Stimulated activated CD8-positive, alpha-beta memory T cell treated with anti-CD3 and anti-CD28 coated beads, Interleukin-12 subunit alpha, Interleukin-12 subunit beta, amount 100 ng/mL, for 1 hour (primary cell): ENCODE results near the gene SEPTIN12.
"Not testable (repeated sequence)": the region's sequence is repeated elsewhere in the genome, so short reads cannot be mapped to it uniquely, and the experiment has no call there.

Source experiments
- DNase-seq: peaks from one replicate; pipeline ENCODE4 v3.0.0-alpha.2; 2020; ENCODE audit warnings: low read depth

SEPTIN12 gene

DNA sequence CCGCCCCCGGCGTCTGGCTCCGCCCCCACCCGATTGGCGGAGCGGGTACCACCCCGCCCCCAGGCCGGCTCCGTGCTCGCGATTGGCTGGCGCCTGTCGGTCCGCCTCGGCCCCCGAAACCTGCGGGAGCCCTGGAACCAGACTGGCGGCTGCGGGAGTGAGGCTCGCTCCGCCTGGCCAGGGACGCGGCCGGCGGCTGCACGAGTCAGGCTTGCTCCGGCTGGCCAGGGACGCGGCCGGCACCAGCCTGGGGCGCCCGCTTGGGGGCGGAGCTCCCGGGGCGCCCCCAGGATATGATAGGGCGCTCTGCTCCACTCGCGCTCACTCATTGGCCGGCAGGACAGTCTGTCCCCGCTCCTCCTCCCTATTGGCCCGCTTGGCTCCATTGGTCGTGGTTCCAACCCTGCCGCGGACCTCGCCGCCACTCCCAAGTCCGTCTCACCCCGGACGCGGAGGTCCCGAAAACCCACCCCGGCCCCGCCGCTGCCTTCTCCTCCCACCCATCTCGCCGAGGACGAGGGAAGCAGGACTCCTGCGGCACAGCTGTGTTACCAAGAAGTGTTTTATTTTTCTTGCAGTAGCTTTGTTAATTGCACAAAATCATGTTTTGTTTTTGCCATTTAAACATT is 14.6 kb upstream of the SEPTIN12 start:
- DNase-seq, result peak; percentile 77

DNA sequence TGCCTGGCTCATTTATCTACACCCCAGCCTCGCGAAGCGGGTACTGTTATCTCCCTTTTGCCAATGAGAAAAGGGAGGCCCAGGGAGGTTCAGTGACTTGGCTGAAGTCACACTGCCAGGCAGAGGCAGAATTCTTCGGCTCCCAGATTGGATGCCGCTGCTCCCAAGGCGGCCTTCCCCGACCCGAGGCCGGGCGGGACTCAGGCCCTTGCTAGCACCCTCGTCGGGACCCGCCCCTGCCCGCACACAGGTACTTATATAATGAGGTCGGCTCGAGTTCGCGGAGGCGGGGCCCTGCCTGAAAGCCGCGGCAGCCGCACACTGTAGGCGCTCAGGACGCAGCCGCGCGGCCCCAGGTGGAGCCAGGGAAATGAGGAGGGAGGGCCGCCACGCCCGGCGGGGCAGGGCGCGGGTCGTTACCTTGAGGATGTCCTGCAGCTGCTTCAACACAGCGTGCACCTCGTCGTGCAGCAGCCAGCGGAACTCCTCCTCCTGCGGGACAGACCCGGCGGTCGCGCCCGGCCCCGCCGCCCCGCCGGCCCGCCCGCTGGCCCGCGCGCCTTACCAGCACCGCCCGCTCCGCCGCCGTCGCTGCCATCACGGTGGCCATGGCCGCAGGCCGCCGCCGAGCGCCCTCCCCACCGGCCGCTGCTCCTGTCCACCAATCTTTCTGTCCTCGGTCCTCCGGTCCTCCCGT is 14.0 kb upstream of the SEPTIN12 start, which contains the start of gene ROGDI:
Gene ROGDI (minus strand): TSS at position 672 of the 697 bp plus-strand sequence. CDS start 62 bp downstream, at position 610.
- peak; percentile 53 for DNase-seq

DNA sequence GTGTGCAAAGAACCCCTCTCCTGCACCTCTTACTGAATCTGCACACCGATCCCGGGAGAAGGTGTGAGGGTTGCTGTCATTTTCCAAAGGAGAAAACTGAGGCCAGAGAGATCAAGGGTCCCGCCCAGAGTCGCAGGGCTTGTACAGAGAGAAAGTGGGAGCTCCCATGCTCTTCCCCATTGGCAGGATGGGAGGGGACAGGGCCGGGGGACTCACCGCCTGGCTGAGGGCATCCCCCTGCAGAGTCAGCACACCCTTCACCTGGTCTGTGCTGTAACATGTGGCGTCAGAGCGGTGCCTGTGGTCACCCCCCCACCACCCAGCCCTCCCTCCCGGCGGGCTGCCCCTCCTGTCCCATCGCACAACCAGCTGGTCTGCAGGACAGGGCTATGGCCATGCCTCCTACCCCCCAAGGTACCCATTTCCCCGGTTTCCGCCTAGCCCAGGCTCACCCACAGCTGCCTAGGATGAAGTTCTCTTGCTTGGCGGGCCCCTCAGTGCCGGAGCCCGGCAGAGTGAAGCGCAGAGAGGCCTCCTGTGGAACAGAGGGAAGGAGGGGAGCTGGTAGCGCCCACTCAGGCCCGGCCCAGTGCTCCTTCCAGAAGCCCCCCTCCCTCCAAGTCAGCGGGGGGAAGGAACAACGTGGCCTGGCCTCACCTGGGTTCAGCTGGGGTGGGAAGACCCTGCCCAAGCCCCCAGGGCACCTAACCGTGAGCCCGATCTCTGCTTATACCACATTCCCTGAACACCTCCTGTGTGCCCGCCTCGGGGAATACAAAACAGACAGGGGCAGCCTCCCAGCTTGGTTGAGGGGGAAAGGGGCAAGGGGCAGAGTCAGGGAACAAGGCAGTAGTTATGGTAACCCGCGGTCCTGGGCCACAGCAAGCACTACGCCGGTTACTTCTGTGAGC is 13.2 kb upstream of the SEPTIN12 start:
- no peak for DNase-seq

DNA sequence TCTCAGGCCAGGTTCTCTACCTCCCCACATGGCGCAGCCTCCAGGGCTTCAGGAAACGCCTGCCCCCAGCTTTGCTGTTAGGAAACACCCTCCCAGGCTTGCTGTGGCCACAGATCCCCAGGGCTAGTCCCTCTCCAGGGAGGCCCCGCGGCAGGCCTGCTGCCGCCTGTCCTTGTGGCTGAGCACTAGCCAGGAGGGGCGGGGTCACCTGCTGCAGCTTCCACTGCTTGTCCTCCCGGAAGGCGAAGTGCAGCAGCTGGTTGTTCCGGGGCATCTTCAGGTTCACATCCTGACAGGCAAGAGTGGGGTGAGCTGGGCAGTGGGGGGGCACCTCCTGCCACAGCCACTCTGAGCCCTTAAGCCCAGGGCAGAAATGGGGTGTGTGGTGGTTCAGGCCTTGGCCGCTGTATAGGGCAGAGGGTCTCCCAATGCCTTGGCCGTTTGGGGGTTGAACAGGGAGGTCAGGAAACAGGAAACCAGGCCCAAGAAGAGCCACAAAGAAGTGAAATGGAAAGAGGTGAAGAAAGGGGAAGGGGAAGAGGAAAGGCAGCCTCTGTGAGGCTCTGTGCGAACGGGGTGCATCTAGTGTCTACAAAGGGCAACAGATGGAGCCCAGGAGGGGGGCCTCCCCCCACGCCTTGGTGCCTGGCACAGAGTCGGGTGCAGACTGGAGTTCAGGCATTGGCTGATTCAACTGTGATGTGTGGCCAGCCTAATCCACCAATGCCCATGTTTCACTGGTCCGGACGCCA is 12.3 kb upstream of the SEPTIN12 start:
- DNase-seq, result no peak

DNA sequence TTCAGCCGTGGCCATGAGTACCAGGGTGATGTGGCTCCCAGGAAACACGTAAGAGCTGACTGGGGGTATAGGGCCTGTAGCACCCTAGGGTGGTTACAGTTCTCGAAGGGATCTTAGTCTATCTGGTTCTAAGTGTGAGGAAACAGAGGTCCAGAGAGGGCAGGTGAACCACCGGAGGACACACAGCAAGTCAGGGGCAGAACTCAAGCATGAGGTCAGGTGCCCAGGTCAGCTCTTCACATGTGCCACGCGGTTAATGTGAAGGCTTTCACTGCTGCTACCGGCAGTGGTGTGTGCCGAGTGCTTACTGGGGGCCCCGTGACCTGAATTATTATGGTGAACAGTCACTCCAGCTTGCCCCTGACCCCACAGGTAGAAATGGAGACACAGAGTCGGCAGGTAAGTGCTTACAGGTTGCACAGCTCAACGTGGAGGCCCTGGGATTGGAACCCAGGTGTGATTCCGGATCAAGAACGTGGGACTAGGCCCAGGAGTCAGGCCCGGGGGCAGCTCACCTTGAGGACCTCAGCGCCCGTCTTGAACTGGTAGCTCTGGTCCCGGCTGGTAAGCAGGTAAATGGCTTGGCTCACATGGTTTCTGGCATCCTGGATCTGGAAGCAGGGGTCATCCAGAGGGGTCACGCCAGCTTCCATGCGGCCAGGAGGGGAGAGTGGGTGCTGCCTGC is 11.2 kb upstream of the SEPTIN12 start:
- DNase-seq, result no peak

DNA sequence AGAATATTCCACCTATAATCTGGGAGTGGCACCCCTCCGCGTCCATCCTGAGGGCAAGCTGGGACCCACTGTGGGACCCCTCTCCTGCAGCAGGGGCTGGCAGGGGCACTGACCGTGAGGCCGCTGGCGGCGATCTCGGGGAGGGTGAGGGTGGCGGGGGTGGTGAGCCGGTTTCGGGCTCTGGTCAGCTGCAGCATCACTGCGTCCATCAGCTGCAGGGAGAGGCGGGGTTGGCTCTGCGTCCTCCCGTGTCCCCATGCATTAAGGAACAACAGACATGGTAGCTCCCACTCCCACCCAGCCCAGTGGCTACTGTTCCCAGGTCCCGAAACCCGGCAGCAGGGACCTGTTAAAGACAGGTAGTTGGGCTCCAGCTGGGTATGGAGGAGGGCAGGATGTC is 10.3 kb upstream of the SEPTIN12 start:
- DNase-seq, result no peak

DNA sequence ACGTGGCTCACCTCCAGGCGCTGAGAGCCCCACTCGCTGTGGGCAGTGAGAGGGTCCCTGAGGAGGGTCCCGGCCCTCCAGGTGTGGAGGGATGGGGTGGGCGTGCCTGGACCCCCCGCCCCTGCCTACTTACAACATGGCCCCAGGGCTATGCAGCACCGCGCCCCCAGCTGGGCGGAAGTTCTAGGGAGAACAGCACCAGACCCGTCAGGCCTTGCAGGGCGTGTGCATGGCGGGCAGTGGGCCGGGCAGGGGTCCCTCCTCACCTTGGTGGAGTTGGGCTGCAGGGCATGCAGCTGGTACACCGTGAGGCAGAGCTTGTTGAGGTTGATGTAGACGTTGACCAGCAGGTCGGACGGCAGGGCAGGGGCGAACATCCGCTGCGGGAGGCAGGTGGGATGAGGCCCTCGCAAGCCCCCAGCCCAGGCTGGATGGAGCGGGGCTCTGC is 9.7 kb upstream of the SEPTIN12 start:
- DNase-seq, result no peak

DNA sequence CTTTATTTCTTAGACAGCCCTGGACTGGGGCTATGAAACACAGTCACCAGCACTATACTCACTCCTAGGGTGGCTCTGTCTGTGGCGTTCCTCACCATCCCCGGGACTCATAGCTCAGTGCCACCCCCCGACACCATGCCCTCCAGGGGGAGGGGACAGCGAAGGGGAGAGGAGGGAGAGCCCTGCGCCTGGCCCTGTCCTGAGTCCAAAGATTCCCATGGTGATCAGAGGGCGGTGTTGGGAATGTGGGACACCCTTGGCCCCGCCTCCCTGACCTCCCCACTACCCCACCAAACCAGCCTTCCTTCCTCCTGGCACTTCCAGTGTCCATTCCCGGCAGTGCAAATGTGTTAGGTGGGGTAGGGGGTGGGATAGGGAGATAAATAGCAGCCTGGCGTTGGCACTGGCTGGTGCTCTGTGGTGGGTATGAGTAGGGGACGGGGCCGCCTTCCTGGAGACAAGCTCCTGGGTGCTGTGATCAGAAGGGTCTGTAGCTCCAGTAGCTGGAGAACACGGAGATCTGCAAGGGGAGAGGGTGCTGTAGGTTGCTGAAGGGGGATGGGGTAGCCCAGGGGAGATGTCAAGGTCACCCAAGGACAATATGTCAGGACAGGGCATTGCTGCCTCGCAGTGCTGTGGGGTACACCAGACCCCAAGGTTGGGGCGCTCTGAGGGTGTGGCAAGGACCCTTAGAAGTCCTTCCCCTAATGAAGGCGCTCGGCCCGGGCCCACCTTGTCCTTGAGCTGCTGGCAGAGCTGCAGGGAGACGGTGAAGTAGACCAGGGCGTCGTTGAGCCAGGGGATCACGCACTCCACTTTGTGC is 9.0 kb upstream of the SEPTIN12 start:
- no peak for DNase-seq

DNA sequence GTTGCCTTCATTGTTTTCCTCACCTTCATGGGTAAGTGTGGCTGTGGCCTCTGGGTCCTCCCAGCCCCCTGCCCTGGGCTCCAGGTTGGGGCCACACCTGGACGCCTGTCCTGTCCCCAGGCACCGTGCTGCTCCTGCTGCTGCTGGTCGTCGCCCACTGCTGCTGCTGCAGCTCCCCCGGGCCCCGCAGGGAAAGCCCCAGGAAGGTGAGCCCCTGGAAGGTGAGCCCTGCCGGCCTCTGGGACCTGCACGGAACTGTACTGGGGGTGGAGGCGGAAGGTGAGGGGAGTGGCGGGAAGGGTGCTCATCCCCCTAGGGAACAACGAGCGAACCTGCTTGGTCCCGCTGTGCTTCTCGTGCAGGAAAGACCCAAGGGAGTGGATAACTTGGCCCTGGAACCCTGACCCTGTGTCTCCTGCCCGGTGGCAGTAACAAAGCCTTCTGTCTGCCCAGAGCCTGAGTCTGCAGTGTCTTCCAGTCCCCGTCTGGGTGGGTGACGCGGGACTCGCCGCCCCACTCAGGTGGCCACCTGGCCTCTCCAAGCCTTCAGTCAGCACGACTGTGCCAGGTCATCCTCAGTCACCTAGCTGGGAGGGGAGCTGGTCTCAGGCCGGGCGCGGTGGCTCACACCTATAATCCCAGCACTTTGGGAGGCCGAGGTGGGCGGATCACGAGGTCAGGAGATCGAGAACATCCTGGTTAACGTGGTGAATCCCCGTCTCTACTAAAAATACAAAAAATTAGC is 7.9 kb upstream of the SEPTIN12 start:
- no peak for DNase-seq

DNA sequence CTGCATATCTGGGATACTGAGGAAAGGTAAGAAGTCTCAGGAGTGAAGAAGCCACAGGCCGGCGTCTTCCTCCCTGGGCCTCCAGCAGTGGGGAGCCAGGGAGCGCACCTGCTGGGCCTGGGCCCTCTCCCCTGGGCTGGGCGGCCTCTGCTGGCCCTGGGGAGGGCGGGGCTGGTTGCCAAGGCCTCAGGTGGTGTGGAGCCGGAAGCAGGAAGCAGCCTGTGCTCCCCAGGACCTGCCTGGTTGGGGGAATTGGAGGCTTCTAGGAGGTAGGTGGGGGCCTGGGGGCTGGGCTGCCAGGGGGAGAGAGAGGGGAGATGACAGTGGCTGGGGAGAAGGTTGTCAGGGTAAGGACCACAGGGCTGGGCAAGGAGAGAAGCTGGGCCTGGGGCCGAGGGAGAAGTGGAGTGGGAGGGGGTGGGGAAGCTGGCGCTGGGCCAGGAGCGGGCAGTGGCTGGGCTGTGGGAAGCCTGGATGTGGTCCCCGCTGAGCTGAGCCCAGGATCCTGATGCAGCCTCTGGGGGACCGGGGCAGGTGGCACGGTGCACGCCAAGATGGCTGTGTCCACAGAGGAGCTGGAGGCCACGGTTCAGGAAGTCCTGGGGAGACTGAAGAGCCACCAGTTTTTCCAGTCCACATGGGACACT is 7.2 kb upstream of the SEPTIN12 start, which contains the start of gene SMIM22:
Gene SMIM22 (plus strand): TSS at position 189 of the 647 bp plus-strand sequence. CDS start 366 bp downstream, at position 555.
- DNase-seq, result no peak

DNA sequence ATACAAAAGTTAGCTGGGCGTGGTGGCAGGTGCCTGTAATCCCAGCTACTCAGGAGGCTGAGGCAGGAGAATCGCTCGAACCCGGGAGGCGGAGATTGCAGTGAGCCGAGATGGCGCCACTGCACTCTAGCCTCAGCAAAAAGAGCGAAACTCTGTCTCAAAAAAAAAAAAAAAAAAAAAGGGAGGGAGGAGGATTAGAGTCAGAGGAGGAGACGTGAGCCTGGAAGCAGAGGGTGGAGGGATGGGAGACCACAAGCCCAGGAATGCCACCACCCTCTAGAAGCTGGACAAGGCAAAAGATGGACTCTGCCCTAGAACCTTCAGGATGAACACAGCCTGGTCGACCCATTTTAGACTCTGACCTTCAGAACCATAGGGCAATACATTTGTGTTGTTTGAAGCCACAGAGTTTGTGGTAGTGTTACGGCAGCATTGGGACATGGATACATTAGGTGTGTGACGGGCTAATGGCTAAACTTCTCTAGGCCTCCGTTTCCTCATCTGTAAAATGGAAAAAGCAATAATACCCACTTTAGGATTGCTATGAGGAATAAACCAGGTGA is 4.9 kb upstream of the SEPTIN12 start:
- no peak for DNase-seq

DNA sequence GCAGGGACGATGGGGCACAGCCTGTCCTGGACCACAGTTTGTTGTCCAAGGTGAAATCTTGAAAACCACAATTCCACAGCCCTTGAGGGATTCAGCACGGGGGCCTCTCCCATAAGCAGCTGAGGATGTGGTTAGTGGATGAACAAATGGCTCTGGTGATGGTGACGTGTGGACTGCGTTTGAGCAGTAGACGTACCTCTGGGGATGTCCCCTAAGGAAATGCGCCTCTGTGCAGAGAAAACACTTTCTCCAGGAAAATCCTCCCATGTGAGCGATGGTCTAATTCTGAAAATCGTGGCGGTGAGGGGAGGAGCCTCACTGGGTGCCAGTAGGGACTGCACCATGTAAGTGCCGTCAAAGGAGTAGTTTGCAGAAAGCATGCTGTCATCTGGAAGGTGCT is 2.7 kb upstream of the SEPTIN12 start:
- no peak for DNase-seq

DNA sequence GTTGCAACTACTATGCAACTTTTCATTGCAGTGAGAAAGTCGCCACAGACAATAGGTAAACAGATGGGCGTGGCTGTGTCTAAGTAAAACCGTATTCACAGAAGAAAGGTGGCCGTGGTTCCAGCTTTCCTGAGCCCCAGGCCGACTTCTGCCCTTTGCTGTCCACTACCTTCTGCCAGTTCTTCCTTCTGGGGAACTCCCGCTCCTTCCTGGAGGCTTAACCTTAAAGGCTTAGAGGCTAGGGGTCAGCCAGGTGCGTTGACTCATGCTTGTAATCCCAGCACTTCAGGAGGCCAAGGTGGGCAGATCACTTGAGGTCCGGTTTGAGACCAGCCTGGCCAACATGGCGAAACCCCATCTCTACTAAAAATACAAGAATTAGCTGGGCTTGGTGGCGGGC is 2.1 kb upstream of the SEPTIN12 start:
- no peak for DNase-seq

DNA sequence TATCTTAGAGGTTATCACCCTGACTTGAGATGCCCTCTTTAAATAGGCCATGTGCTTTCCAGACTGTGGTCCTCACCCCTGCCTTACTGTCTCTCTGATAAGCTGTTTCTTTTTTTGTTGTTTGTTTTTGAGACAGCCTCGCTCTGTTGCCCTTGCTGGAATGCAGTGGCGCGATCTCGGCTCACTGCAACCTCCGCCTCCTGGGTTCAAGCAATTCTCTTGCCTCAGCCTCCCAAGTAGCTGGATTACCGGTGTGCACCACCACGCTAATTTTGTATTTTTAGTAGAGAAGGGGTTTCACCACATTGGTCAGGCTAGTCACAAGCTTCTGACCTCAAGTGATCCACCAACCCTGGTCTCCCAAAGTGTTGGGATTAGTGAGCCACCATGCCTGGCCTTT is 765 bp upstream of the SEPTIN12 start:
- DNase-seq, result no peak

DNA sequence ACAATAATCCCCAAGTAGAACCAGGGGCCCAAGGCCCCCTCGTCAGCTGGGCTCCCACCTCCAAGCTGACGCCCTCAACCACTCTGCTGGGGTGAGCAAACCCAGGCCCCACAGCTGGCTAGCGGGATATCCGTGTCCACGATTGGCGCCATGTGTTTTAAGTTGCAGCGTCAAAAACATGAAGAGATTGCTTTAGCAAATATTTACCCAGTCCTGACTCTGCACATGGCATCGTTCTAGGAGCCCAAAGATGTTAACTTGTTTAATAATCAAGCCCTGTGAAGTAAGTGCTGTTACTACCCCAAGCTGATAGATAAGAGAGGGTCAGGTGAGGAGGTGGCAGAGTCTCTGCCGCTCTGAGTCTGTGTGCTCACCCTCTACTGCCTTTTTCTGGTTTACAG is 344 bp upstream of the SEPTIN12 start:
- DNase-seq, result no peak

DNA sequence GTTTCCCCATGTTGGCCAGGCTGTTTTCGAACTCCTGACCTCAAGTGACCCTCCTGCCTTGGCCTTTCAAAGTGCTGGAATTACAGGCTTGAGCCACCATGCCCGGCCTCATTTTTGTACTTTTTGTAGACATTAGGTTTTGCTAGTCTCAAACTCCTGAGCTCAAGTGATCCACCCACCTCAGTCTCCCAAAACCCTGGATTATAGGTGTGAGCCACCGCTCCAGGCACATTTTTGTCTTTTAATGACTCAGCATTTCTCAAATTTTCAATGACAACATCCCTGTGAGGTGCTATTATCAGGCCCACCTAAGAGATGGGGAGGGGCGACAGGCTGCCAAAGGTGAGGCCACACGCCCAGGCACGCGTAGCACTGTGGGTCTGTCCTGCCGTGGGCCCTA is 1.1 kb downstream of the SEPTIN12 start:
- DNase-seq, result no peak

DNA sequence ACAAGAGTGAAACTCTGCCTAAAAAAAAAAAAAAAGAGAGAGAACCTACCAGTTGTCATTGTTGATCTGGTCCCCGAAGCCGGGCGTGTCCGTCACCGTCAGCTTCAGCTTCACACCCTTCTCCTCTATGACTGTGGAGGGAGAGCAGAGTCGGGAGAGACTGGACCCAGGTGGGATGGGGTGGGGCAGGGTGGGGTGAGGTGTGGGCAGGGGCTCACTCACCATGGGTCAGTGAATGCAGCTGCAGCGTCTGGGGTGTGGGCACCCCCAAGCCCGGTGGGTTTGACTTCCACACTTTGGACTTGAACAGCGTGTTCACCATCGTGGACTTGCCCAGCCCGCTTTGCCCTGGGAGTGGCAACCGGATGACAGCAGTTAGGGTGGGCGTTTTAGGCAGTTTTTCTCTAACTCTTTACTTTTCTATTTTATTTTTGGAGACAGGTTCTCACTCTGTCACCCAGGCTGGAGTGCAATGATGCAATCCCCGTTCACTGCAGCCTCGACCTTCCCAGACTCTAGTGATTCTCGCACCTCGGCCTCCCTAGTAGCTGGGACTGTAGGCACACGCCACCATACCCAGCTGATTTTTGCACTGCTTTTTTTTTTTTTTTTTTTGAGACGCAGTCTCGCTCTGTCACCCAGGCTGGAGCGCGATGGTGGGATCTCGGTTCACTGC is 2.2 kb downstream of the SEPTIN12 start:
- DNase-seq, result no peak

DNA sequence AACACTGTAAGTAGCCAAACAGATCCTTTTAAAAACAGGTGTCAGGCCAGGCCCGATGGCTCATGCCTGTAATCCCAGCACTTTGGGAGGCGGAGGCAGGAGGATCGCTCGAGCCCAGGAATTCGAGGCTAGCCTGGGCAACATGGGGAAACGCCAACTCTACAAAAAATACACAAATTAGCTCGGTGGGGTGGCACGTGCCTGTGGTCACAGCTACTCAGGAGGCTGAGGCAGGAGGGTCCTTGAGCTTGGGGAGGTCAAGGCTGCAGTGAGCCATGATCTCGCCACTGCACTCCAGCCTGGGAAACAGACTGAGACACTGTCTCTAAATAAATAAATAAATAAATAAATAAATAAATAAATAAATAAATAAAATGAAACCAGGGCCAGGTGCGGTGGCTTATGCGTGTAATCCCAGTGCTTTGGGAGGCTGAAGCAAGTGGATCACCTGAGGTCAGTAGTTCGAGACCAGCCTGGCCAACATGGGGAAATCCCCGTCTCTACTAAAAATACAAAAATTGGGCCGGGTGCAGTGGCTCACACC is 3.6 kb downstream of the SEPTIN12 start:
- not testable (repeated sequence) for DNase-seq
